Measurements from ENCODE around the gene XIAP.
"Not testable (repeated sequence)": the region's sequence is repeated elsewhere in the genome, so short reads cannot be mapped to it uniquely, and the experiment has no call there.

XIAP gene

DNA sequence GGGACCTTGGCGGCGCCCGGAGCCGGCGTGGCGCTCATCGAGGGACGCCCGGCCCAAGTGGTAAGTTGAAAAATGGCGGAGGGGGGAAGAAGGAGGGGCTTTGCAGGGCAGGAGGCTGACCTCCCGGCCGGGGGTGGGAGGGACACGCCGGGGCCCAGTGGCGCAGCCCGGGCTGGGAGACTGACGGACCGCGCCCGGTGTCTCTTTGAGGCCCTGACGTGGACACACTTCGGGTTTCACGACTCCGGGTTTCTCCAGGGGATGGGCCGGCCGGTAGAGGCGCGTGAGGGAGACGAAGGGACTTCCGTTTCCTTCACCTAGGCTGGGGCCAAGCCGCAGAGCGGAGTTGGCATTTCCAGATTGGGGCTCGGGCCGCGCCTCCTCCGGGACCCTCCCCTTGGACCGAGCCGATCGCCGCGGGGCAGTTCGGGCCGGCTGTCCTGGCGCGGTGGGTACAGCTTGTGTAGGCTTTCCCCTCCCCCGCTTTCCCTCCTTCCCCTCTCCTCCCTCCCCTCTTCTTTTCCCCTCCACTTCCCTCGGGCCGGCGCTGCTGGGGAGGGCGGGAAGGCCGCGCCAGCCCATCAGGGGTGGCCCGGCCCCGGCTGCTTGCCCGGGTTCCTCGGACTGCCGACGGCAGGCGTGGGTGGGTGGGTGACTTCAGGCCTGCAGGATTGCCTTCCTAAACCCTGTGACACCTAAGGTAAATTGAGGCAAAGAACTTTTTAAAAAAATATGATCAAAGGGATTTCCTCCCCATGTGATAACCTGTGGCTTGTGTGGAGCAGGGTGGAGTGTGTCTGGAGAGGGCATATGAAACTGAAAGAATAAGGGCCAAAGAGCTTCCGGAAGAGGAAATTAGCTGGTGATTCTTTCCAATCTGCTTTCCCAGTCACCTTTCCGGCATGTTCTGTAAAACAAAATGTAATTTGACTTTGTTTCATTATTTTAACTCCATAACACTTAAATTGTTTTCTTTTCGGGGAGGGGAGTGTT lies at the start of gene XIAP:
Gene XIAP, plus strand, starts transcription at position 208 of the 993 bp plus-strand sequence. CDS start 25,610 bp downstream, outside the sequence.
- peak; percentile 52 for DNase-seq (ENCODE audit: low read depth)

DNA sequence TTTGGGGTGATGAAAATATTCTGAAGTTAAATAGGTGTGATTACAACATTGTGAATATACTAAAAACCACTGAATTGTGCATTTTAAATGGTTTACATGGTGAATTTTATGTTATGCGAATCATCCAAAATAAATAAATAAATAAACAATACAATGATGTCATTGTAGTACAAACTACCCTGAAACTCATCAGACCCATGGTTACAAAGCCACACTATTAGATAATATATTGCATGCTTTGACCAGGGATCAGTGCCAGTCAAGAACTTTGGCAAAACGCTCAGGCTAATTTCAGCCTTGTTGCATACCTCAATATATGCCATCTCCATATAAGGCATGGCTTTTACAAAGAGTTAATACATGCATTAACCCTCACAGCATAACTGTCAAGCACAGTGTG lies 45.5 kb upstream of the XIAP start:
- no peak for DNase-seq (ENCODE audit: low read depth)

GRCh38 chrX:123814934-123815394 lies 44.9 kb upstream of the XIAP start:
- not testable (repeated sequence) for DNase-seq (ENCODE audit: low read depth)

DNA sequence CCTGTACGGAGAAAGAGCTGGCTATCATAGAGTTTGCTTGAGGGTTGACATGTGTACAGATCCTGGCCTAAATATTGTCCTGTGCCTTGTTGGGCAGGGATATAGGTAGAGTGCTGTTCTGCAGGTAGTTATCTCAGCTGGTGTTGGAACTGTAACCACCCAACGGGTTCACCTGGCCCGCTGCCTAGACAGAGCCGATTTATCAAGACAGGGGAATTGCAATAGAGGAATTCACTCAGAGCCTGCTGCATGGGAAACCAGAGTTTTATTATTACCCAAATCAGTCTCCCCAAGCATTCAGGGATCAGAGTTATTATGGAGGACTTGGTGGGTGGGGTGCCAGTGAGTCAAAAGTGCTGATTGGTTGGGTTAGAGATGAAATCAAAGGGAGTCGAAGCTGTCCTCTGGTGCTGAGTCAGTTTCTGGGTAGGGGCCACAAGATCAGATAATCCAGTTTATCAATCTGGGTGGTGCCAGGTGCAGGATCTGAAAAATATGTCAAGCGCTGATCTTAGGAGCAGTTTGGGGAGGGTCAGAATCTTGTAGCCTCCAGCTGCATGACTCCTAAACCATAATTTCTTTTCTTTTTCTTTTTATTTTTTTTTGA lies 42.5 kb upstream of the XIAP start:
- no peak for DNase-seq (ENCODE audit: low read depth)

- DNase-seq (ENCODE audit: low read depth): no peak
Observed at GRCh38 chrX:123818243-123818642, 41.6 kb upstream of the XIAP start.

DNA sequence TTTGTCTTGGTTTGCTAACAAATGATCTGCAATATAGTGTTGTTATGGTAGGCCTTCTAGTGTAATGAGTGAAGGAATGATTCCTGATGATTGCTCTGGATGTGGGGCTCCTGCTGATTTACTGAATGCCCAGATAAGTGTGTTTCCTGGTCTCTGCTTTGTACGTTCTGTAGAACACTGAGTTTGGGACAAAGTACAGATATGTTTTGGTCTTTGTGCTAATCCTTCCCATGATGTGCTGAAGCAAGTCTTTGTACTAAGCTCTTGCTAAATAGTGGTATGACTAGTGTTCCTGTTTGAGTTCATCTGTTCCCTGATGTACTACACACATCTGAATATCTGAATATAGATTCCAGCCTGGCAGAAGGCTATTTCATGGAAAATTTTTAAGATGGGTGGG lies 36.9 kb upstream of the XIAP start:
- DNase-seq (ENCODE audit: low read depth): no peak

DNA sequence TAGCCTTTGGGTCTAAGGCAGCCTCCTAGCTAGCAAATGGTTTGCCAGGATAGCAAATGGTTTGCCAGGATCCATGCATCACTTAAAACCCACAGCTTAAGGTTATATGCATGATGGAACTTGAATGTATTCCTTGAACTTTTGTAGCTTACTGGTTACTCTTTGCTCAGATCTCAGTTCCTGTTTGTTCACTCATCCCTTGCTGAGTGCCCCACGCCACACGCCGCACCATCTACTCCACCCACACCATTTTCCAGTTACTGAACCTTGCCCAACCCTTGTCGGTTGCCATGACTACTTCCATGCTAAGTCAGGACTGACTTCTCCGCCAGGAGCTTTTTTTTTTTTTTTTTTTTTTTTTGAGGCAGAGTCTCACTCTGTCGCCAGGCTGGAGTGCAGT lies 29.5 kb upstream of the XIAP start:
- DNase-seq (ENCODE audit: low read depth): no peak

DNA sequence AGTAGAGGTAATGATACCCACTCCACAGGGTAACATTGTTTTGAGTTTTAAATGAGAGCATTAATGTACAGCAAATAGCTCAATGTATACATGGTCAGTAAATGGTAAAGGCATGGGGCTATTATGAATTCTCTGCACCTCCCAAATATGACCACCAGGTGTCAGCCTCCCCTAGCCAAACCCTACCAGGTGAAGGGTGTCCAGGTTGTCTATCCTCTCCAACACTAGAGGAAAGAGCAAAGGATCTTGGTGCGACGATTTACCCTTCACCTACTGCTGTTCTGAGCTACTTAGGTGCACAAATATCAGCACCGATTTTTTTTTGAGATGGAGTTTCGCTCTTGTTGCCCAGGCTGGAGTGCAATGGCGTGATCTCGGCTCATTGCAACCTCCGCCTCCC lies 26.5 kb upstream of the XIAP start:
- DNase-seq (ENCODE audit: low read depth): peak; percentile 33

GRCh38 chrX:123834116-123834515 lies 25.7 kb upstream of the XIAP start:
- no peak for DNase-seq (ENCODE audit: low read depth)

GRCh38 chrX:123835661-123836371 lies 24.0 kb upstream of the XIAP start:
- no peak for DNase-seq (ENCODE audit: low read depth)

- not testable (repeated sequence) for DNase-seq (ENCODE audit: low read depth)
Observed at GRCh38 chrX:123845129-123845528, 14.7 kb upstream of the XIAP start.

GRCh38 chrX:123846577-123847038 lies 13.2 kb upstream of the XIAP start:
- no peak for DNase-seq (ENCODE audit: low read depth)

- DNase-seq (ENCODE audit: low read depth): no peak
Observed at GRCh38 chrX:123847056-123847455, 12.8 kb upstream of the XIAP start.

DNA sequence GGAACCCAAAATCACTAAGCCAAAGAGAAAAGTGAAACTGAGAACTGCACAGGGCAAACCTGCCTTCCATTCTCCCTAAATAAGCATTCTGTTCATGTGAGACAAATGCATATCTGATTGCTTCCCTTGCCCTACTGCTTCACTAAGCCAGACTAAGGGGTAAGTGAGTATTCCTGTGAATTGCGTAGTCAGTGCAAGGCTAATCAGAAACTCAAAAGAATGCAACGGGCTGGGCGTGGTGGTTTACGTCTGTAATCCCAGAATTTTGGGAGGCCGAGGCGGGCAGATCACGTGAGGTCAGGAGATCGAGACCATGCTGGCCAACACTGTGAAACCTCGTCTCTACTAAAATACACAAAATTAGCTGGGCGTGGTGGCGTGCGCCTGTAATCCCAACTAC lies 10.8 kb upstream of the XIAP start:
- DNase-seq (ENCODE audit: low read depth): no peak

GRCh38 chrX:123849906-123850305 lies 9.9 kb upstream of the XIAP start:
- not testable (repeated sequence) for DNase-seq (ENCODE audit: low read depth)

DNA sequence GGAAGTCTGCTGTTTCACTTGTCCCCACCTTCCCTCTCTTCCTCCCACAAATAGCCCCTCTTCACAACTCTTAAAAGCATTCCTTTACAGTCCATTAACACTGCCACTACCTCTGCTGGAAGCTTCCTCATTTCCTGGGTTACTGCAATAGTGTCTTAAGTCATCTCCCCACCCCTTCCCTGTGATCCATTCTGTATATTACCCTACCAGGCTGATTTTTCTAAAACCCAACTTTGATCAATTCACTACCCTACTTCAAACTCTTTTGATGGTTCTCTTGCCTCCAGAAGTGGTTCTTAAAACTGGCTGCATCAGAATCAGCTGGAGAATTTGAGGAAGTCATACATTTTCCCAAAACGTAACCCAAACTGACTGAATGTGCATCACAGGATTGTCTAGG lies 8.8 kb upstream of the XIAP start:
- no peak for DNase-seq (ENCODE audit: low read depth)

DNA sequence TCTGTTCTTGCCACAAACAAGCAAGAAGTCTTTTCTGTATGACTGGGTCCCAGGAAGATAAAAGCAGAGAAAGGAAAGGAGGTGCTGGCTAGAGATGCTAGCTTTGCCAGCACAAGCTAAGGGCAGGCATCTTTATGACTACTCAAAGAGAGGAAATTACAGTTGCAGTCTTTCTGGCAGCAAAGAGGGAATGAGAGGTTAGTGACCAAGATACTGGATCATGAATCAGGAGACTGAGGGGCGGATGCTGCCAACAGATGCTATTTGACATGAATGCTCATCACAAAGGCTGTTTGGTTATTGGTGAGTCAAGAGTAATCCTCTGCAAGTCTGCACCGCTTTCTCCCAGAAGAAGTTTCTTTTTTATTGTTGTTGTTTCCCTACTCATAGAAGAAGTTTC lies 5.5 kb upstream of the XIAP start:
- DNase-seq (ENCODE audit: low read depth): no peak

GRCh38 chrX:123859409-123859845 lies 426 bp upstream of the XIAP start:
- DNase-seq (ENCODE audit: low read depth): no peak

GRCh38 chrX:123860983-123861382 lies 1.1 kb downstream of the XIAP start:
- no peak for DNase-seq (ENCODE audit: low read depth)

GRCh38 chrX:123869488-123869887 lies 9.6 kb downstream of the XIAP start:
- DNase-seq (ENCODE audit: low read depth): no peak

DNA sequence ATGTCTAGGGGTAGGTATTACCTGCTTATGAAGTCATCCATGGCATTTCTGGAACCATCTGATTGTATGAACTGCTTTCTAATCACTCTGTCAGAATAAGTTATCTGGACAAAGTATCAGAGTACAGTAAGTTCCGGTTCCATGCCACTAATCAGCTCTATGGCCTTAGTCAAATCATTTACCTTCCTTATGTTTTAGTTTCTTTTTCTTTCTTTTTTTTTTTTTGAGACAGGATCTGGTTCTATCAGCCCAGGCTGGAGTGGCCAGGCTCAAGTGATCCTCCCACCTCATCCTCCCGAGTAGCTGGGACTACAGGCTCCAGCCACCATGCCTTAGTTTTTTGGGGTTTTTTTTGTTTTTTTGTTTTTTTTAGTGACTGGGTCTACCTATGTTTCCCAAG lies 11.5 kb downstream of the XIAP start:
- no peak for DNase-seq (ENCODE audit: low read depth)

- no peak for DNase-seq (ENCODE audit: low read depth)
Observed at GRCh38 chrX:123873956-123874355, 14.1 kb downstream of the XIAP start.

Measured in stimulated activated CD8-positive, alpha-beta memory T cell treated with anti-CD3 and anti-CD28 coated beads, Interleukin-4, amount 100 ng/mL, for 24 hours (primary cell).